Right kidney (tissue), 1 donor: ENCODE data around the gene STK24.

Experiments used
- DNase-seq: peaks from one replicate; pipeline ENCODE4 v3.0.0-alpha.2; 2016

STK24 gene

GRCh38 chr13:98450539-98451111 lies 126.3 kb downstream of the STK24 start:
- no peak for DNase-seq

GRCh38 chr13:98450026-98450425 lies 126.9 kb downstream of the STK24 start:
- no peak for DNase-seq

- no peak for DNase-seq
Measured at GRCh38 chr13:98449273-98449672, 127.6 kb downstream of the STK24 start.

GRCh38 chr13:98448642-98448928 lies 128.3 kb downstream of the STK24 start:
- DNase-seq, result no peak

DNA sequence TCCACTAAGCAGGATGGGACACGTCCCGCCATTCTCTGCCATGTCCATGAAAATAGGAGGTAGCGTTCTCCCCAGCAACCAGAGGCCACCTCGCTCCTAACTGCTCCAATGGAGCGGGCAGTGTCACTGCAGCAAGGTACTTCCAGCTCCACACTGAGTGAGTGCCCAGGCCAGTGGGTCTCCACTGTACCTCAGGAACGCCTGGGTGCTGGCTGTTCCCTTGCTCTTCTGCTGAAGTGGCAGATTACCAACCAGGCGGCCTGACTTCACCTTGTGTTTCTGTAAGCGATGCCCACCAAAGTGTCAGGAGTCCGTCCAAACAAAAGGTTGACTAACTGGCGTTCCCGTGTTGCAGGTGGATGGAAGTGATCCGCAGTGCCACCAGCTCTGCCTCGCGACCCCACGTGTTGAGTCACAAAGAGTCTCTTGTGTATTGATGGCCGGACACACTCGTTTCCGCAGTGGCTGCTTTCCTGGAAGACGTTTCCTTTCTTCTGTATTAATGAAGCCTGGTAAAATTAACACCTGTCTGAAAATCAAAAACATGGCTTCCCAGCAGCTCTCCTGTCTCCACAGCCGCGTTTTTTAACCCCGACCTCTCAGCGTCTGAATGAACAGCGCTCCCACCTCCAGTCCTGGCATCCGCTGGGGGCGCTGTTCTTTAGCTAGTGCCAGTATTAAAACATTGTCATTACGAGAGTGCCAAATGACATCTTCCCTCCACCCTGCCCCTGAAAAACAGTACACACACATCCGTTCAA lies 128.8 kb downstream of the STK24 start:
- no peak for DNase-seq

GRCh38 chr13:98447130-98447529 lies 129.8 kb downstream of the STK24 start:
- no peak for DNase-seq

GRCh38 chr13:98446234-98446621 lies 130.7 kb downstream of the STK24 start:
- no peak for DNase-seq

DNA sequence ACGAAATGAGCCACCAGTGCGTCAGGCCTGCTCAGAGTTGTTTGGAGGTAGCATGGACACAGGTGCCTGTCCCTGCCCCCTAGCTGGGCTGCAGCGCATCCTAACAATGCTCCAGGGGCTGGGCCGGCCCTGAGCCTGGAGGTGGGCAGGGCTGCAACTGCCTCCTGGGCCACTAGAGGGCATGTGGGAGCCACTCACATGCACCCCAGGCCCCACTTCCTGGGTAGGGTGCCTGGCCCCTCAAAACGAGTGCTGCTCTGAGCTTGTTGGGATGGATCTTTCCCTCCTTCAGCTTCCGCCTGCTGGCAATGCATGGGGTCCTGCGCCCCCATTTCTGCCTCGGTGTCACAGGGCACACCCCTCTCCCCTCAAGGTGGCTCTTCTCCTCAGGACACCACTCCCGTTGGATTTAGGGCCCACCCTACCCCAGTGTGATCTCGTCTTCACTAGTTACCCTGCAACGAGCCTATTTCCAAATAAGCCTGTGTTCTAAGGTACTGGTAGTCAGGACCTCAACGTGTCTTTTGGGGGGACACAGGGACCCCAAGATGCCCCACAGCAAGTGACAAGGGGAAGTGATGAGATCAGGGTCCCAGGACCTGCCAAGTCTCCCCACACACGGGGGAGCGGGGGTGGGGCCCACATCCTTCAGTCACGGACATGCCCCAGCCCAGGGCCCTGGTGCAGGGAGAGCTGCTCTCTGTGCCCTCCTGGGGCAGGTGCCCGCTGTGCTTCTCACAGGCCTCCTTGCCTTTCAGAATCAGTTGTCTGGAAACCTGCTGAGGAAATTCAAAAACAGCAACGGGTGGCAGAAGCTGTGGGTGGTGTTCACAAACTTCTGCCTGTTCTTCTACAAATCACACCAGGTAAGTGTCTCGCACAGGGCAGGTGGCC lies 131.3 kb downstream of the STK24 start:
- peak; percentile 65 for DNase-seq

GRCh38 chr13:98444381-98444780 lies 132.5 kb downstream of the STK24 start:
- no peak for DNase-seq

DNA sequence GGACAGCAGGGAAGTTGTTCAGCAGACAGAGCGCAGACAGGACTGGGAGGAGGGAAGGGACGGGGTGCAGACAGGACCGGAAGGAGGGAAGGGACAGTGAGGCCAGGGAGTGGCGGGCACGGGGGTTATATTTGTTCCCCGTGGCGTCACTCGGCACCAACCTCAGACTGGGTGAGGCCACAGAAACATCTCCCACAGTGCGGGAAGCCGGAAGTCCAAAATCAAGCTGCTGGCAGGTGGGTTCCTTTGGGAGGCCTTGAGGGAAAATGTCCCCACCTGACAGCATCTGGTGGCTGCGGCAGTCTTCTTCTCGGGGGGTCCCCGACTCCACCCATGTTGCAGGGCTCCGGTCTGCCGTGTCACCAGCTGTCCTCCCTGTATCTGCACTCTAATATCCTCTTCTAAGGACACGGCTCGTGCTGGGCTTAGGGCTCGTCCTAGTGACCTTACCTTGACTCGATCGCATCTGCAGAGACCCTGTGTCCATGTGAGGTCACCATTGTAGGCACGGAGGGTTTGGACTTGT lies 133.0 kb downstream of the STK24 start:
- no peak for DNase-seq

DNA sequence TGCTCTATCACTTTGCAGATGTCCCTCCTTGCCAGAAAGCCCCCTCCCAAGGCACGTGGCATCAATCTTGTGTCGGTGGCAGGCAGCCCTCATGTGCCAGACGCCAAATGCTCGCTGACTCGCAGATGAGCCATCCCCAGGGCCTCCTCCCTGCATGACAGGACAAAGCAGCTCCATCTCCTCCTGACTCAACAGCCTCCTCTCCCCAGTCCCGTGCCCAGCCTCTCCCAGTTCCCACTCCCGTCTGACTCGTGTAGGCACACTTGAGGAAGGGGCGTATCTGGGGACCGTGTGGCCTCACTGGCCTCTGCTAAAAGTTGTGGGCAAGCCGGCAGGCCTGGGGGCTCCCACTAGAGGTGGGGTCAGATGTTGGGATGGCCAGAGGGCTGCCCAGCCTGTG lies 133.6 kb downstream of the STK24 start:
- no peak for DNase-seq

DNA sequence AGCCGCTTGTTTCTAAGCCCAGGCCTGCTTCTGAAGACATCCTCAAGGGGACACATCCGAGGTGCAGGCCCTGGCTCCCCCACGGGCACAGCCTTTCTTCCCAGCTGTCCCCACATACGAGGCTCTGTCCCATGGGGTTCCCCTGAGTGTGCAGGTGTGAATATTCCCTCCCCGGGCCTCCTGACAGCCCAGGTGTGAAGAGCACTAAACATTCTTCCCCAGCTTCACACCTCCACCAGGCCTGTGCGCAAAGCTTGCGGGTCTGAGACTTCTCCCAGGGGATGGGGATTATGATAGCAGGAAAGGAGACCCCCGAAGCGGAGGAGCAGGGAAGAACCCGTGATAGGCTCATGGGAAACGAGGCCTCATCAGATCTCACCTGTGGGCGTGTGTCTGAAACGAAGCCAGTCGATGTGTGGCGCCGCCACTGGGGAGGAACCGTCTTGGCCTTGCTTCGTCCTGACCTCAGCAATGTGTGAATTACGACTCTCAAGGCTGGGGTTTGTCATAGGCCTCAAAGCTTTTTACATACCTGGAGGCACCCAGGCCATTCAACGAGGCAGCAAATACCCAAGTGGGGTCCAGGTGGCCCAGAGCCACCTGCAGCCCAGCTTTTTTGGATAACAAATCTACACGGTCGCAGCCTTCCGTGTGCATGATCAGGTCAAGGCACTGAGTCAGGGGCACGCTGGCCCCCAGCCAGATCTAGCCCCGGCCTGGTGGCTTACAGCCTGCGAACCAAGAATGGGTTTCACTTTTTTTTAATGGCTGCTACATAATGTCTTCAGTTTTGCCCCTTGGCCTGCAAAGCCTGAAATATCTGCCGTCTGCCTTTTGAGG lies 134.3 kb downstream of the STK24 start:
- no peak for DNase-seq

DNA sequence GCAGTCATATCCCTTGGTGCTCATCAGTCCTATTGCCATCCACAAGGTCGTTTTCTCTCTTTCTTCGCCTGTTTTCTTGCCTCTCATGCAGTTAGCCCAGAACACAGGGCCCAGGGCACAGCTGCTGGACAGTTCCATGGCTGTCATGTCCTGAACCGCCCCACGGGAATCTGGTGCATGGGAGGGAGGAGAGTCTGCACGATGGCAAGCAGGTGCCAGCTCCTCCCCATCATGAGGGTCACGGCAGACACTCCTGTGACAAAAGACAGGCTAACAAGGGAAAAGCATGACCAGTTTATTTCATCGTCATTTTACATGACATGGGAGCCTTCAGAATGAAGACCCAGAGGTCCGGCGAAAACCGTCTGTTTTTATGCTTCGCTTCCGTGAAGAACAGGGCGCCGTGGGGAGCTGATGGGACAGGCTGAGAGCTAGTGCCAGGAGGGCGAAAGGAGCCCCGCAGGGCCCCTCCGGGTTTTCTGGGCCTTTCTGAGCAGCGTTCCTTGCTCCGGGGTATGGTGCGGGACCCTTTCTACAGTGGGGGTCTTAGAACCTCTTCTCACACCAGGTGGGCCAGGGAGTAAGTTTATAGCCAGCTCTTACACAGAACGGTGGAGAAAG lies 135.7 kb downstream of the STK24 start:
- no peak for DNase-seq

DNA sequence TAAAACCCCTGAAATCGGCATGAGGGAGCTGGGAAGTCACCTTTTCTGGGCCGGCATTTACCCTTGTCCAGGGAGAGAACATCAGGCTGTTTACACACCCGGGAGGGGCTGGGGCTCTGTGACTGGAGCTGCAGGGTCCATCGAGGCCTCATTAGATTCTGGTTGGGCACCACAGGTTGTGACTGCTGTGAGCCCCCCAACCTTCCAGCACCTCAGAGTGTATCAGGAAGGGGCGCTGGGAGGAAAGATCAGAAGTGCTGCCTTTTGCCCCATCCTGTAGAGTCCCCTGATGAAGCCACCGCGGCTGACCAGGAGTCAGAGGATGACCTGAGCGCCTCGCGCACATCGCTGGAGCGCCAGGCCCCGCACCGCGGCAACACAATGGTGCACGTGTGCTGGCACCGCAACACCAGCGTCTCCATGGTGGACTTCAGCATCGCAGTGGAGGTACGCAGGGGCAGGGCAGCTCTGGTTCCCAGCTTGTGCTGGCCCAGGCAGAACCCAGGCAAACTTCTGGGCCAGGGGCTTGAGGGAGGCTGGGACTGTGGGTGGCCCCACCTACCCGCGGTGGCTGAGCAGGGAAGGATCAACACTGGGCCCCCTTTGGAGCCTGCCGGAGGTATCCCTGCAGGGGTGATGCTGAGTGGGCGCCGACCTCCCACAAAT lies 136.4 kb downstream of the STK24 start:
- no peak for DNase-seq

- no peak for DNase-seq
Measured at GRCh38 chr13:98439896-98440295, 137.0 kb downstream of the STK24 start.

DNA sequence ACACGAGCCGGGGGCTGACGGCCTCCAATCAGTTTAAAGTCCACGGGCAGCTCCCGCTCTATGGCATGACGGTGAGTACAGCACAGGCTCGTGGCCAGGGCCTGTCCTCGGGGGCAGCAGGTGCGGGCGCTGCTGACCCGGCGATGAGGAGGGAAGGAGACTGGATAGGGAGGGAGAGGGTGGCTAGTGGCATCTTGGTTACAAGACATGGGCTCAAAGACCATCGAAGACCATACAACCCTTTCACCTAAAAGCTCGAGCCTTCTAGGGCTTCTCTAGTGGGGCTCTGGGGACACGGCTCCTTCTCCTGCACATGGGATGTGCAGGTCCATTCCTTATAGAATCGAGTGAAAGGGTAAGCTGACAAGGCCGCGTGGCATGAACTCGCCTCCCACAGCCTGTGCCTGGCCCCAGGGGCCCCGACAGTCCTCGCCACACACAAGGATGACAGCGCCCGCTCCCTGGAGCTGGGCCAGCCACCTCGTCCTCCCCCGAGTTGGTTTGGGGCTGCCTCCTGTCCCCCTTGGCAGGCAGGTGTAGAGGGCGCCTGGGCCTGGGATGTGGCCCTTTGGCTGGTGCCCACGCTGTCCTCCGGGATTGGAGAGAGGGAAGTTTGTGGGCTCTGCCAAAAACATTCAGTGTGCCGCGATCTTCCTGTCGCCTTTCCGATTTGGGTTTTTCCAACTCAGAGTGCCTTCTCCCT lies 137.6 kb downstream of the STK24 start:
- DNase-seq, result no peak

DNA sequence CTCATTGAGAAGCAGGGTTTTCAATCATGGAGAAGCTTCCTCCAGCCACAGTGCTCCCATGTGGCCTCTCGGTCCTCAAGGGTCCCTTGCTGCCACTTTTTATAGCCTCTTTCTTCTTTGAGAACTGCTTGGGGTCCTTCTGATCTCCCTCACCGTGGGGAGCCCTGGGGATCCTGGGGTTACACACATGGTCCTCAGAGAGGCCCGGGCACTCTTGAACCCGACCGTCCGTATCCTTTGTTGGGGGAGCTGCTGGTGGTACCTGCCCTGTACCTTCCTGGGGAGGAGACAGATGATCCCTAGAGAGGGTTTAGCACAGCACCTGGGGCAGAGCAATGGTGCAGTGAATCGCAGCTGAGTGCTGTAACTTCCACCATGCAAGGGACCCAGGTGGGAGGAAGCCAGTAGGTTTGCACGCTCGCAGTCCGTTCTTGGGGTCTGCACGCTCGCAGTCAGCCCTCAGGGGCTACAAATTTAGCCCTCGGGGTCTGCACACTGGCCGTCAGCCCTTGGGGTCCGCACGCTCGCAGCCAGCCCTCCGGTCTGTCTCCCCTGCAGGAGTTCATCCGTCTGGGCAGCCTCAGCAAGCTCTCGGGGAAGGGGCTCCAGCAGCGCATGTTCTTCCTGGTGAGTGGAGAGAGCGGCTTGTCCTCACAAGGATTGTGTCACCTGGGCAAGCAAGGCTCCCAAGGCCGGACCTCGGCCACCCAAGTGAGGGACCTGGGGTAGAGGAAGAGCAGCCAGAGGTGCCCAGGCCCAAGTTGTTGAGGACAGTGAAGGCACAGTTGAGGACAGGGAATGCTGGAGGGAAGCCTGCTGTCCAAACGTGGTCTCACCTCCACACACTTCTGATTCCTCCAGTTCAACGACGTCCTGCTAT lies 138.4 kb downstream of the STK24 start:
- no peak for DNase-seq

- DNase-seq, result no peak
Measured at GRCh38 chr13:98436233-98436910, 140.5 kb downstream of the STK24 start.

DNA sequence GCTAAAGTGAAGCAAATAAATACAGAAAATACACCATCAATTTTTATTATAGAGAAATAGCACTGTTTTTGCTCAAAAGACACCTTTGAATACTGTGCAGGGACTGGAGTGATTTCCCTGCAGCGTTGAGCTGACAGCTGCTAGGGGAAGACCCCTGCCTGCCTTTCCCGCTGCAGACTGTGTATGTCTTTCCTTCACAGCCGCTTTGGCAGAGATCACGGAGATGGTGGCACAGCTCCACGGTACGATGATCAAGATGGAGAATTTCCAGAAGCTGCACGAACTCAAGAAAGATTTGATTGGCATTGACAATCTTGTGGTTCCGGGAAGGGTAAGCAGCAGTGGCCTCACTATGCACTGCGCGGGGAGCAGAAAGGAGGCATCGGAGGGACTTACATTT lies 141.5 kb downstream of the STK24 start:
- no peak for DNase-seq
